GM12878 (cell line): ENCODE data around the gene PGF. TPM values are rescaled to one million over a fixed set of nuclear protein-coding genes. Genes with fewer than 3 reads are reported as not detected.
A peak's percentile ranks its signal among the peaks of the same experiment; 100 is the strongest.

Experiments
- ATF2 ChIP-seq: IDR thresholded peaks from 2 replicates; pipeline ENCODE4 v1.6.1; 2012; ENCODE audit warnings: low read length, inconsistent platforms
- CBFB ChIP-seq: IDR thresholded peaks from 2 replicates; pipeline ENCODE4 v1.6.1; 2016; ENCODE audit warnings: antibody characterized with exemption, low read depth
- CEBPB ChIP-seq, 2 experiments: fragments of 150-350 bp in 1 of 2; IDR thresholded peaks; 2 replicates each; pipeline ENCODE4 v1.6.1; 2012 to 2014; ENCODE audit warnings: low read depth in 2 of 2, low read length in 2 of 2, borderline replicate concordance in 1 of 2, inconsistent platforms in 1 of 2
- GABPA ChIP-seq: IDR thresholded peaks from 2 replicates; pipeline ENCODE4 v1.6.1; 2014; ENCODE audit warnings: antibody characterized with exemption, low read depth, mild to moderate bottlenecking, inconsistent platforms
- JUNB ChIP-seq: IDR thresholded peaks from 2 replicates; pipeline ENCODE4 v1.6.1; 2016; ENCODE audit warnings: antibody characterized with exemption, mild to moderate bottlenecking
- KDM1A ChIP-seq: fragments of 200-600 bp; sonication (generic); IDR thresholded peaks from 2 replicates; pipeline ENCODE4 v1.6.1; 2016; ENCODE audit warnings: borderline replicate concordance
- KLF5 ChIP-seq: fragments of 450-650 bp; IDR thresholded peaks from 2 replicates; pipeline ENCODE4 v1.6.1; 2014; ENCODE audit warnings: mild to moderate bottlenecking; ENCODE audit not compliant: partially characterized antibody
- MLLT1 ChIP-seq: fragments of 450-650 bp; IDR thresholded peaks from 2 replicates; pipeline ENCODE4 v1.6.1; 2016; ENCODE audit warnings: mild to moderate bottlenecking
- PRDM15 ChIP-seq: fragments of 450-650 bp; formaldehyde crosslinking; IDR thresholded peaks from 2 replicates; pipeline ENCODE4 v1.4.0; 2020; ENCODE audit warnings: mild to moderate bottlenecking, moderate library complexity
- RUNX3 ChIP-seq: IDR thresholded peaks from 2 replicates; pipeline ENCODE4 v1.6.1; 2012; ENCODE audit warnings: low read length, inconsistent platforms
- SIX5 ChIP-seq: IDR thresholded peaks from 2 replicates; pipeline ENCODE4 v1.6.1; 2011; ENCODE audit warnings: mild to moderate bottlenecking, low read depth, low read length, moderate library complexity; ENCODE audit not compliant: severe bottlenecking
- SKIL ChIP-seq: fragments of 450-650 bp; IDR thresholded peaks from 2 replicates; pipeline ENCODE4 v1.6.1; 2017; ENCODE audit warnings: mild to moderate bottlenecking, low read depth, inconsistent platforms; ENCODE audit not compliant: poor library complexity, severe bottlenecking
- STAT3 ChIP-seq: IDR thresholded peaks from 2 replicates; pipeline ENCODE4 v1.6.1; 2011; ENCODE audit warnings: low read depth, low read length, improper control_type of control experiment
- TCF3 ChIP-seq: IDR thresholded peaks from 2 replicates; pipeline ENCODE4 v1.6.1; 2012; ENCODE audit warnings: low read depth, mild to moderate bottlenecking, low read length, borderline replicate concordance; ENCODE audit not compliant: insufficient read depth
- USF1 ChIP-seq: IDR thresholded peaks from 2 replicates; pipeline ENCODE4 v1.6.1; 2011; ENCODE audit warnings: borderline replicate concordance, low read depth, mild to moderate bottlenecking, moderate library complexity, mixed read lengths, low read length; ENCODE audit not compliant: insufficient read depth; ENCODE audit errors: extremely low read length
- ZBTB33 ChIP-seq: fragments of 450-650 bp; IDR thresholded peaks from 2 replicates; pipeline ENCODE4 v1.6.1; 2017; ENCODE audit warnings: mild to moderate bottlenecking
- ZNF207 ChIP-seq: fragments of 450-650 bp; IDR thresholded peaks from 2 replicates; pipeline ENCODE4 v1.6.1; 2014; ENCODE audit warnings: antibody characterized with exemption, mild to moderate bottlenecking, borderline replicate concordance
- polyA plus RNA-seq, 11 experiments: library from polyadenylated mRNA; depleted of rRNA in 4 of 11; unstranded in 6 of 11; stranded (reverse) in 5 of 11; fragments of >200 nt; fragmentation: Nextera tagmentation in 4 of 11; fragmentation: Illumina TruSeq in 1 of 11; extraction: Ambion mirVana in 4 of 11; extraction: Trizol in 1 of 11; gene quantifications; 1 replicate in 1 of 11; 2 replicates in 10 of 11; pipeline versions ENCODE4 v1.2.1 to v1.2.3, GENCODE V29; 2011 to 2016; ENCODE audit warnings: inconsistent platforms in 2 of 11, missing spikeins in 2 of 11, low read depth in 1 of 11
- total RNA-seq, 4 experiments: library from RNA; depleted of rRNA in 3 of 4; stranded (reverse); fragments of >200 nt in 3 of 4; fragmentation: Illumina TruSeq in 1 of 4; extraction: Trizol in 1 of 4; gene quantifications; 2 replicates each; pipeline versions ENCODE4 v1.2.1 to v1.2.3, GENCODE V29; 2013 to 2021

Gene PGF
- total and polyA plus RNA-seq, 10 of the 15 experiments (the other 5 are each of a cell fraction or from before 2014, with no cell fraction given) = 0.11 to 5.5 (median 0.63) TPM

GRCh38 chr14:74934476-74935359 is 20.7 kb downstream of the PGF start (continued):
- no peak for TF ChIP-seq PRDM15 (CRISPR knock-in tag)
- TF ChIP-seq TCF3 = no peak
- TF ChIP-seq STAT3 = no peak
- TF ChIP-seq ZBTB33 = no peak
- no peak for TF ChIP-seq MLLT1
- TF ChIP-seq CBFB = no peak
- TF ChIP-seq ATF2 = no peak
- TF ChIP-seq GABPA = no peak
- no peak for TF ChIP-seq KLF5
- no peak for TF ChIP-seq CEBPB (IDR thresholded peaks at IDR 0.05; ENCODE audit: borderline replicate concordance in 1 of 2, low read depth in 2 of 2, low read length in 2 of 2)
- no peak for TF ChIP-seq RUNX3
- TF ChIP-seq JUNB = no peak
- TF ChIP-seq USF1 = peak; percentile 22
- TF ChIP-seq SKIL = no peak
- TF ChIP-seq ZNF207 = no peak
- no peak for TF ChIP-seq KDM1A
- no peak for TF ChIP-seq SIX5
